NCI-H1436 (cell line): ENCODE data around the gene MSI1.

Experiments used
- DNase-seq: peaks from one replicate; lab custom pipeline; 2025; lab: John Stamatoyannopoulos, UW

MSI1 gene

DNA sequence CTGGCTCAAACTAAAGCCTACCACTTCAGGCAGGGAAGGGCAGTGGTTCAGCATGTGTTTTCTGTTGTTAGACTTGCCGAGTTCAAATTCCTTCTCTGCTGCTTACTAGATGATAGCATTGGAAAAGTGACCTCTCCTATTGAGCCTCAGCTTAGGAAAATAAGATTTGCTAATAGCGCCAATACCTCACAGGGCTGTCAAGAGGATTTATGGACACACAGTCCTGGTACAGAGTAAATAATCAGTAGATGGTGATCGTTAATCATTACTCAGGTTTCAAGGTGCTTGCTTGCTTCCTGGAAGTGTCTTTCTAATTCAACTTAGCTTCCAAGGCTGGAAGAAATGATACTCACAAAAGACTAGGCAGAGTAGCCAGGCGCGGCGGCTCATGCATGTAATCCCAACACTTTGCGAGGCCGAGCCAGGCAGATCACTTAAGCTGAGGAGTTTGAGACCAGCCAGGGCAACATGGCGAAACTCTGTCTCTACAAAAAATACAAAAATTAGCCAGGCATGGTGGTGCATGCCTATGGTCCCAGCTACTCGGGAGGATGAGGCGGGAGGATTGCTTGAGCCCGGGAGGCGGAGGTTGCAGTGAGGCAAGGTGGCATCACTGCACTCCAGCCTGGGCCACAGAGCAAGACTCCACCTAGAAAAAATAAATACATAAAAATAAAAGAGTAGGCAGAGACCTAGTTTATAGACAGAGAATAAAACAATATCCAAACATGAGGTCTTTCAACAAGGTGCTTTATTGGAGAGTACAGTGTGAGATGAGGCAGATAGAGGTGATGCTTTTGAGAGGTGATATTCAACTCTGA lies 47.4 kb downstream of the MSI1 start:
- no peak for DNase-seq

DNA sequence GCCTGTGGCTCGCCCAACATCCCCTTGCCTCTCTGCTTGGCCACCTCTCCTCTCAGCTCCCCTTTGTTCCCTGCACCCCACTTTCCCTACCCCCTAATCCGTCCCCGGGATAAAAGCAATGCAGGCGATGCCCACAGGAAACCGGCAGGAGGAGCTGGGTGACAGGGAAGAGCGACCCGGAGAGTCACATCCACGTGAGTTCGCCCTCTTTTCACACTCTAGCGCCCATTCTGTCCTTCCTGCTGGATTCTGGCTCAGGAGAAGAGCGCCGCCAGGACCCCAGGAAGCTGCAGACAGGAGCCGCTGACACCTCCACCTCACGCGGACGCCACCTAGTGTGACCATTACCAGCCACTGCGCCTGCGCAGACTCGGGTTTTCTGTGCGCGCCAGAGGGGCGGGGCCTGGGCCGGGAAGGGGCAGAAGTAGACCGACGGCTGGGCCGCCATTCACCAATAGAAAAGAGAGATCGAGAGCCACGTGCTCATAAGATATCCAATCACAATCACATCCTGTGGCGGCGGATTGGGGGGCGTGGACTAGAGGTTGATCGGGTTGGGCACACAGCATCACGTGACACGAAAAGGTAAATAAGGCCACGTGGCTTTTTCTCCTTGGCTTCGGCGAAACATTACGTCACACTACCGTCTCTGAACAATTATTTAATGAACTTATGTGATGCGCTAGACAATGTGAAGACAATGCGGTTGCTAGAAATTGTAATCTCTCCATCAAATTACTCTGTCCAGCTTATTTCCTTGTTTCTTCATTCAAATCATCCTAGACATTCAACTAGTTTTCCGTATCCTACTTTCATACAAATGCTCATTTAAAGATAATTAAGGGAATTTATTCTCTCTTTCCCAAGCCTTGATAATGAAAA lies 51.5 kb downstream of the MSI1 start:
- peak; percentile 99 for DNase-seq

DNA sequence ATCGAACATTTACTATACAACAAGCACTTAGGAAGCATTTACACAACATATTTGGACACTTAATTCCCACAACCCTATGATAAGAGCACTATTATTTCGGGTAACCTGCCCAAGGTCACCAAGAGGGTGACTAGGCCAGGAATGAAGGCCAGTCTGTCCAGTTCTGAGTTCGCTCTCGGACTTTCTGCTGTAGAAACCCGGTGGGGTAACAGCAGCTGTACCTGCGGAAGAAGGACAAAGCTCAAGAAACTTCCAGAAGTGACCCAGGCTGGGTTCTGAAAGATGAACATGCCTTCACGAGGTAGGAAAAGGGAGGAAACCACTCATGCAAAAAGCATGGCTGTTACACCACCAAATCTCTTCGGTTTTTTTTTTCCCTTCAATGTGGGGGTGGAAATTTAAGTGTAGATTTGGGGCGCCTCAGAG lies 52.2 kb downstream of the MSI1 start:
- no peak for DNase-seq

DNA sequence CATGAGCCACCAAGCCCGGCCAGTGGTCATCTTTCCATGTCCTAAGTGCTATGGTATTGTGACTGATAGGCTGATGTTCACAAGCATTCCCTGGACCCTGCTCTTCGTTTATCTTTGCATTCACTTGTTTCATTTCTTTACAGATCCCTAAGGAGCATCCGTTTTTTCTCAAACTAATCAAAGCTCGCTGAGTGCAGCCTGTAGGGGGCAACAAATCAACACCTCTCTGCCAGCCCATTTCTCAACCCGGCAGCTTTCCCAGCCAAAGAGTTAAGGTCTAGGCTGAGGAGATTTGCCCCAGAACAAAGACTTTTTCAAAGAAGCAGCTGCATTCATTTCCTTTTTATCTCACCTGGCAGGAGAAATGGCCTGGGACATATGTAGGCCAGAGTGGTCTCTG lies 54.7 kb downstream of the MSI1 start:
- no peak for DNase-seq

DNA sequence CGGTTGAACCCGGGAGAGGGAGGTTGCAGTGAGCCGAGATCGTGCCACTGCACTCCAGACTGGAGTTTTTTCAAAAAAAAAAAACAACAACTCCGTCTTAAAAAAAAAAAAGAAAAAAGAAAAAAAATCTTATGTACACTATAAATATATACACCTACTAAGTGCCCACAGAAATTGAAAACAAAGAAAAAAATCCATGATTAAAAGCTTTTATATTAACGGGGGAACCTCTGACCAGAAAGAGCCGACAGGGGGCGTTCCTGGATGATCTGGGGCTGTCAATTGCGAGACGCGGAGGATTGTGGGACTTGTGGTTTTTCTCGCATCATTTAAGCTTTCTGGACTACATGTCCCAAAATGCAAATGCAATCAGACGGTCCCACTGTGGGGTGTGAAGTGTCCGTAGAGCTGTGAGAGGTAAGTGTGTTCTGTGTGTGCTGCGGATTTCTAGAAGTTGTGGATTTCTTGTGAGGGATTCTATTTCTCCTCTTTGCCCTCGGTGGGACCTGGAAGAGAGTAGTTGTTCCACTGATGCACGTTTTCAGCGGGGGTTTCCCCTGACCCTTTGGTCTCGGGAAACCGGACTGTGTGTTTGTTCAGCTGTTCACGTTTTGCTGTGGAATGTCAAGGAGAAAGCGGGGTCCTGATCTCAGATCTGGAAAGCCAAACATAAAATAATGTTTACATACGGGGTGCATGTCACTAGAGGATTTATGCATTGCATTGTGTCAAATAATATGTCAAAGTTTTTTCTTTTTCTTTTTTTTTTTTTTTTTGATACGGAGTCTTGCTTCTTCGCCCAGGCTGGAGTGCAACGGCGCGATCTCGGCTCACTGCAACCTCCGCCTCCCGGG lies 66.8 kb downstream of the MSI1 start, which contains the start of gene SIRT4:
SIRT4 (plus strand) TSS at position 360 of the 854 bp plus-strand sequence. CDS start 1,241 bp downstream, outside the sequence.
- peak; percentile 91 for DNase-seq

DNA sequence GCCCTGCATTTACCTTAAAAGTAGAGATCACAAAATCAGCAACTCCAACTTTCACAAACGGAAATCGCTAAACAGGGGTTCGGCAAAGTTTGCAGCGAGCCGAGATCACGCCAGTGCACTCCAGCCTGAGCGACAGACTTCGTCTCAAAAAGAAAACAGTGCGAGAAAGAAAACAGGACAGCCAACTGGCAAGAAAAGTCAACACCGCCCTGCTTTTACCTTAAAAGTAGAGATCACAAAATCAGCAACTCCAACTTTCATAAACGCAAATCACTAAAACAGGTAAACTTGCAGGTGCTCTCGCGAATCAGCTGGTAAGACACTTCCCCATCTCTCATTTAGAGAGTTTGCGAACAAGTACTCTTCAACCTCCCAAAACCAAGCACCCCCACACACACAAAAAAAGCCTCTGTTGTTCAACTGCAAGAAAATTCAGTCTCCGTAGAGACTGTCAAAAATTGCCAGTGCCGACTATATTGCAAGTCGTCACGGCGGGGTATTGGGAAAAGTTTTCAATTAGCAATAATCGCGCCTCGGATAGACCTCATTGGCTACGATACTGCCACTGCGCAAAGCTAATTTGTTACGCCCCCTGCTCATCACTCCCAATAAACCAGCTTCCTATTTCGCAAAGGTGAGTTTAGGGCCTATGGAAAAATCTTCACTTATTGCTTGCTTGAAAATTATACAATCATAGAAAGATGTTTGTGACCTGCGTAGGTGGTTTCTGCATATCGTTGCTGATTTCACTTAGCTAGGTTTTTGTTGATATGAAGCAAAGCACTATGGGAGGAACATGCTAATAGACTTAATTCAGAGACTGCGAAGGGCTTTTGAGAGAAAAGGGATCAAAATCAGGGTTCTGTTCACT lies 76.1 kb downstream of the MSI1 start, which contains the start of gene RNU4-1:
RNU4-1 (minus strand) TSS at position 577 of the 871 bp plus-strand sequence.
- DNase-seq: peak; percentile 86

DNA sequence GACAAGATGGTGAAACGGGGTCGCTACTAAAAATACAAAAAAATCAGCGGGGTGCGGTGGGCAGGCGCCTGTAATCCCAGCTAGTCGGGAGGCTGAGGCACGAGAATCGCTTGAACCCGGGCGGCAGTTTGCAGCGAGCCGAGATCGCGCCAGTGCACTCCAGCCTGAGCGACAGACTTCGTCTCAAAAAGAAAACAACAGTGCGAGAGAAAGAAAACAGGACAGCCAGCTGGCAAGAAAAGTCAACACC lies 76.6 kb downstream of the MSI1 start:
- DNase-seq: no peak
